ENCODE results near the gene CCNI2. TPM values are rescaled to one million over a fixed set of nuclear protein-coding genes. Genes with fewer than 3 reads are reported as not detected.
A peak's percentile ranks its signal among the peaks of the same experiment; 100 is the strongest.

CCNI2 gene
- total and polyA plus RNA-seq, 8 donors, result 0.42 to 2.5 (median 1.1) TPM

- Histone ChIP-seq H3K4me1 (peaks cover 3 to 27% of the 10 kb centered on the region in 2 donors), H3K9me3 (no peaks in the 10 kb centered on the region), H3K27ac (no peak overlapping the region), H3K4me3 (no peak overlapping the region), H3K27me3 (peaks cover 0 to 61% of the 10 kb centered on the region in 2 donors), H3K36me3 (no peaks in the 10 kb centered on the region)
- TF ChIP-seq CTCF (IDR thresholded peaks at IDR 0.05), result no peak
- ATAC-seq (no peak), DNase-seq (no peak)
- intact Hi-C loops (cut with DNase I), result no loop called here
These were observed 33.4 kb downstream of the CCNI2 start for GRCh38 chr5:132780577-132780976.

GRCh38 chr5:132781029-132781428 lies 33.8 kb downstream of the CCNI2 start:
- DNase-seq (no peak), ATAC-seq (no peak)
- intact Hi-C loops (cut with DNase I), result no loop called here
- TF ChIP-seq CTCF (IDR thresholded peaks at IDR 0.05), result no peak
- Histone ChIP-seq H3K4me1 (peaks cover 0 to 23% of the 10 kb centered on the region in 2 donors), H3K9me3 (no peaks in the 10 kb centered on the region), H3K27ac (no peak overlapping the region), H3K4me3 (no peak overlapping the region), H3K27me3 (peaks cover 0 to 57% of the 10 kb centered on the region in 2 donors), H3K36me3 (no peaks in the 10 kb centered on the region)

- peak; percentile 41 for ATAC-seq
These were observed 34.9 kb downstream of the CCNI2 start for GRCh38 chr5:132782101-132782500.

GRCh38 chr5:132785365-132785764 lies 38.1 kb downstream of the CCNI2 start:
- H3K9me3 ChIP-seq, result no peaks in the 10 kb centered on the region
- DNase-seq, result no peak
- ATAC-seq, result no peak

More at GRCh38 chr5:132782101-132782500, 34.9 kb downstream of the CCNI2 start:
- H3K4me3 ChIP-seq, result no peak overlapping the region
- no peak overlapping the region for H3K27ac ChIP-seq
- H3K36me3 ChIP-seq, result no peaks in the 10 kb centered on the region
- H3K4me1 ChIP-seq, result peaks cover 0 to 16% of the 10 kb centered on the region in 2 donors
- DNase-seq, result no peak
- peaks cover 0 to 46% of the 10 kb centered on the region in 2 donors for H3K27me3 ChIP-seq
- intact Hi-C loops (cut with DNase I), result no loop called here
- no peak for TF ChIP-seq CTCF (IDR thresholded peaks at IDR 0.05)
- H3K9me3 ChIP-seq, result no peaks in the 10 kb centered on the region

GRCh38 chr5:132785864-132786263 lies 38.6 kb downstream of the CCNI2 start:
- TF ChIP-seq CTCF (IDR thresholded peaks at IDR 0.05), result no peak
- Histone ChIP-seq H3K27me3 (peaks cover 0 to 12% of the 10 kb centered on the region in 2 donors), H3K36me3 (no peaks in the 10 kb centered on the region), H3K4me1 (peaks cover 0 to 7% of the 10 kb centered on the region in 2 donors), H3K9me3 (no peaks in the 10 kb centered on the region), H3K4me3 (no peak overlapping the region), H3K27ac (no peak overlapping the region)
- ATAC-seq (no peak), DNase-seq (no peak)
- intact Hi-C loops (cut with DNase I), result no loop called here

More at GRCh38 chr5:132785365-132785764, 38.1 kb downstream of the CCNI2 start:
- Histone ChIP-seq H3K27ac (no peak overlapping the region), H3K27me3 (peaks cover 0 to 13% of the 10 kb centered on the region in 2 donors), H3K4me3 (no peak overlapping the region), H3K4me1 (peaks cover 0 to 7% of the 10 kb centered on the region in 2 donors), H3K36me3 (no peaks in the 10 kb centered on the region)
- intact Hi-C loops (cut with DNase I), result no loop called here
- no peak for TF ChIP-seq CTCF (IDR thresholded peaks at IDR 0.05)

Data from left lung (tissue), 10 donors.